NCI-H69 (cell line): Measurements from ENCODE around the gene FHDC1.

Experiments
- DNase-seq: peaks from one replicate; lab custom pipeline; 2025; lab: John Stamatoyannopoulos, UW

FHDC1 gene

GRCh38 chr4:152957437-152958171 lies 21.5 kb downstream of the FHDC1 start:
- DNase-seq = no peak

GRCh38 chr4:152959080-152959479 lies 23.0 kb downstream of the FHDC1 start:
- DNase-seq = no peak

- no peak for DNase-seq
Observed at GRCh38 chr4:152960082-152960481, 24.0 kb downstream of the FHDC1 start.

- DNase-seq = no peak
Observed at GRCh38 chr4:152961014-152961772, 25.1 kb downstream of the FHDC1 start.

GRCh38 chr4:152961773-152962115 lies 25.6 kb downstream of the FHDC1 start:
- DNase-seq = no peak

GRCh38 chr4:152962150-152962549 lies 26.0 kb downstream of the FHDC1 start:
- DNase-seq = no peak

- DNase-seq = no peak
Observed at GRCh38 chr4:152964335-152964734, 28.2 kb downstream of the FHDC1 start.

GRCh38 chr4:152965611-152966010 lies 29.5 kb downstream of the FHDC1 start:
- DNase-seq = no peak

GRCh38 chr4:152967907-152968306 lies 31.8 kb downstream of the FHDC1 start:
- no peak for DNase-seq

GRCh38 chr4:152968806-152969394 lies 32.8 kb downstream of the FHDC1 start:
- no peak for DNase-seq

GRCh38 chr4:152970102-152970820 lies 34.1 kb downstream of the FHDC1 start:
- DNase-seq = no peak

- DNase-seq = no peak
Observed at GRCh38 chr4:152971053-152971452, 34.9 kb downstream of the FHDC1 start.

- no peak for DNase-seq
Observed at GRCh38 chr4:152972821-152973628, 36.9 kb downstream of the FHDC1 start.

GRCh38 chr4:152973629-152974467 lies 37.7 kb downstream of the FHDC1 start:
- no peak for DNase-seq

- DNase-seq = no peak
Observed at GRCh38 chr4:152974468-152975379, 38.6 kb downstream of the FHDC1 start.

- DNase-seq = no peak
Observed at GRCh38 chr4:152975380-152976211, 39.5 kb downstream of the FHDC1 start.

- DNase-seq = no peak
Observed at GRCh38 chr4:152976212-152976761, 40.2 kb downstream of the FHDC1 start.

GRCh38 chr4:152979731-152980330 lies 43.7 kb downstream of the FHDC1 start:
- no peak for DNase-seq
